H9 (cell line): ENCODE data around the gene ANKZF1. TPM values are rescaled to one million over a fixed set of nuclear protein-coding genes. Genes with fewer than 3 reads are reported as not detected.

Experiments
- DNase-seq: peaks from one replicate; pipeline ENCODE4 v3.0.0-alpha.2; 2017
- H2AFZ ChIP-seq: one replicate; pipeline ENCODE4 v1.6.1; 2013; ENCODE audit warnings: mild to moderate bottlenecking, low read length, control low read depth, moderate library complexity
- H2AK5ac ChIP-seq: 2 replicates; pipeline ENCODE4 v1.6.1; 2013; ENCODE audit warnings: low read length, control low read depth, mixed read lengths; ENCODE audit not compliant: insufficient read length
- H2BK120ac ChIP-seq: one replicate; pipeline ENCODE4 v1.6.1; 2013; ENCODE audit warnings: low read depth, mild to moderate bottlenecking, low read length, control low read depth, inconsistent platforms; ENCODE audit not compliant: poor library complexity, severe bottlenecking
- H2BK12ac ChIP-seq: 2 replicates; pipeline ENCODE4 v1.6.1; 2013; ENCODE audit warnings: low read length, control low read depth, mixed read lengths, low read depth; ENCODE audit not compliant: insufficient read length
- H2BK15ac ChIP-seq: 2 replicates; pipeline ENCODE4 v1.6.1; 2013; ENCODE audit warnings: low read depth, low read length, control low read depth
- H2BK20ac ChIP-seq: one replicate; pipeline ENCODE4 v1.6.1; 2013; ENCODE audit warnings: low read depth, mild to moderate bottlenecking, low read length, control low read depth, inconsistent platforms; ENCODE audit not compliant: poor library complexity, severe bottlenecking
- H2BK5ac ChIP-seq: 2 replicates; pipeline ENCODE4 v1.6.1; 2013; ENCODE audit warnings: low read length, control low read depth, mixed read lengths; ENCODE audit not compliant: insufficient read length
- H3K14ac ChIP-seq: 2 replicates; pipeline ENCODE4 v1.6.1; 2013; ENCODE audit warnings: low read length, control low read depth; ENCODE audit not compliant: insufficient read depth
- H3K18ac ChIP-seq: 2 replicates; pipeline ENCODE4 v1.6.1; 2013; ENCODE audit warnings: low read depth, mild to moderate bottlenecking, mixed read lengths, low read length, control low read depth; ENCODE audit not compliant: insufficient read length
- H3K23ac ChIP-seq: 2 replicates; pipeline ENCODE4 v1.6.1; 2013; ENCODE audit warnings: low read length, control low read depth, mixed read lengths, low read depth; ENCODE audit not compliant: insufficient read length
- H3K23me2 ChIP-seq: 2 replicates; pipeline ENCODE4 v1.6.1; 2013; ENCODE audit warnings: low read depth, mild to moderate bottlenecking, mixed read lengths, low read length, control low read depth; ENCODE audit not compliant: insufficient read length, poor library complexity, severe bottlenecking
- H3K27ac ChIP-seq: 2 replicates; pipeline ENCODE4 v1.5.1; 2013; ENCODE audit warnings: low read length, control low read depth, mixed read lengths, low read depth; ENCODE audit not compliant: insufficient read length
- H3K27me3 ChIP-seq: 2 replicates; pipeline ENCODE4 v1.6.1; 2013; ENCODE audit warnings: low read length, control low read depth, inconsistent platforms; ENCODE audit not compliant: insufficient read depth
- H3K4ac ChIP-seq: 2 replicates; pipeline ENCODE4 v1.6.1; 2013; ENCODE audit warnings: low read depth, mild to moderate bottlenecking, control low read depth, inconsistent platforms, low read length, moderate library complexity
- H3K4me1 ChIP-seq: 2 replicates; pipeline ENCODE4 v1.6.1; 2013; ENCODE audit warnings: low read length, control low read depth, inconsistent platforms; ENCODE audit not compliant: insufficient read depth
- H3K4me2 ChIP-seq: 2 replicates; pipeline ENCODE4 v1.6.1; 2013; ENCODE audit warnings: low read length, control low read depth, mixed read lengths; ENCODE audit not compliant: insufficient read length, insufficient read depth
- H3K56ac ChIP-seq: 2 replicates; pipeline ENCODE4 v1.6.1; 2013; ENCODE audit warnings: low read depth, mild to moderate bottlenecking, mixed read lengths, low read length, control low read depth; ENCODE audit not compliant: insufficient read length
- H3K79me1 ChIP-seq: 2 replicates; pipeline ENCODE4 v1.6.1; 2013; ENCODE audit warnings: low read depth, mild to moderate bottlenecking, moderate library complexity, low read length, control low read depth, inconsistent platforms; ENCODE audit not compliant: insufficient read depth, poor library complexity, severe bottlenecking
- H3K79me2 ChIP-seq: 2 replicates; pipeline ENCODE4 v1.6.1; 2013; ENCODE audit warnings: low read length, control low read depth, inconsistent platforms; ENCODE audit not compliant: insufficient read depth
- H3K9ac ChIP-seq: 2 replicates; pipeline ENCODE4 v1.6.1; 2013; ENCODE audit warnings: low read length, control low read depth, mixed read lengths; ENCODE audit not compliant: insufficient read length; ENCODE audit errors: extremely low read depth
- H3K9me3 ChIP-seq: one replicate; pipeline ENCODE4 v1.6.1; 2013; ENCODE audit warnings: low read depth, low read length, inconsistent platforms; ENCODE audit not compliant: control insufficient read depth
- H3T11ph ChIP-seq: one replicate; pipeline ENCODE4 v1.6.1; 2013; ENCODE audit warnings: mild to moderate bottlenecking, low read length, control low read depth, inconsistent platforms
- H4K20me1 ChIP-seq: one replicate; pipeline ENCODE4 v1.6.1; 2013; ENCODE audit not compliant: control insufficient read depth, insufficient read length, insufficient read depth
- H4K5ac ChIP-seq: 2 replicates; pipeline ENCODE4 v1.6.1; 2013; ENCODE audit warnings: low read depth, mild to moderate bottlenecking, mixed read lengths, low read length, control low read depth; ENCODE audit not compliant: insufficient read length
- H4K8ac ChIP-seq: replicated peaks from 2 replicates; pipeline ENCODE4 v1.6.1; 2013; ENCODE audit warnings: low read length, control low read depth, mixed read lengths, low read depth; ENCODE audit not compliant: insufficient read length
- H4K91ac ChIP-seq: 2 replicates; pipeline ENCODE4 v1.6.1; 2013; ENCODE audit warnings: low read depth, mild to moderate bottlenecking, moderate library complexity, mixed read lengths, low read length, control low read depth; ENCODE audit not compliant: insufficient read length
- H3K27ac Mint-ChIP-seq, 3 experiments: 2 replicates in 2 of 3; 3 replicates in 1 of 3; pipeline ENCODE4 v1.8.0; 2020 to 2021; ENCODE audit warnings: mixed read lengths in 3 of 3, mild to moderate bottlenecking in 1 of 3, moderate library complexity in 1 of 3
- H3K27me3 Mint-ChIP-seq: 2 replicates; pipeline ENCODE4 v1.8.0; 2021; ENCODE audit warnings: low read depth, mild to moderate bottlenecking, moderate library complexity, mixed read lengths
- H3K36me3 Mint-ChIP-seq, 3 experiments: 2 replicates in 2 of 3; 3 replicates in 1 of 3; pipeline ENCODE4 v1.8.0; 2020 to 2021; ENCODE audit warnings: low read depth in 3 of 3, mixed read lengths in 3 of 3; ENCODE audit not compliant: insufficient read depth in 1 of 3
- H3K4me1 Mint-ChIP-seq, 2 experiments: 2 replicates each; pipeline ENCODE4 v1.8.0; 2020; ENCODE audit warnings: mixed read lengths in 2 of 2
- H3K4me3 Mint-ChIP-seq, 2 experiments: 2 replicates in 1 of 2; 3 replicates in 1 of 2; pipeline ENCODE4 v1.8.0; 2020 to 2021; ENCODE audit warnings: mild to moderate bottlenecking in 2 of 2, mixed read lengths in 2 of 2, moderate library complexity in 1 of 2
- H3K9me3 Mint-ChIP-seq, 2 experiments: 2 replicates in 1 of 2; 3 replicates in 1 of 2; pipeline ENCODE4 v1.8.0; 2020; ENCODE audit warnings: mild to moderate bottlenecking in 2 of 2, mixed read lengths in 2 of 2, moderate library complexity in 1 of 2
- CTCF ChIP-seq: fragments of 200-600 bp; sonication (generic); conservative IDR thresholded peaks from 3 replicates; pipeline ENCODE4 v1.8.0; 2021; ENCODE audit warnings: antibody characterized with exemption, mild to moderate bottlenecking
- WGBS: extraction: QIAGEN DNeasy Blood & Tissue Kit; methylation state at CpG from one replicate; pipeline ENCODE4 v1.1.7; 2013; ENCODE audit warnings: missing lambda C conversion rate, low lambda C conversion rate, mixed read lengths; ENCODE audit not compliant: insufficient read length; ENCODE audit errors: extremely low coverage; 5-methylcytosine and 5-hydroxymethylcytosine counted together
- total RNA-seq: library from RNA; stranded (reverse); gene quantifications from 2 replicates; pipeline ENCODE4 v1.2.1, GENCODE V29; 2021

Gene ANKZF1
- total RNA-seq, 1 experiment from 2014 or later: 55.4 TPM

- peak overlapping the region in 2 of 3 experiments; percentile 90 to 96; a peak in 3 of 7 replicates for H3K27ac Mint-ChIP-seq
- no peak overlapping the region for H2AFZ ChIP-seq
- DNase-seq: no peak
- H3K4me2 ChIP-seq: peak overlapping the region; percentile 87
- H3K9ac ChIP-seq: peak overlapping the region; percentile 26
- WGBS: no CpG with 5 or more reads among the region's 7 CpGs
- no peak overlapping the region for H4K91ac ChIP-seq
- H3K27me3 Mint-ChIP-seq: peaks cover 10% of the 10 kb centered on the region
- TF ChIP-seq CTCF: no peak
- peak overlapping the region; percentile 83 to 88 for H3K4me3 Mint-ChIP-seq
- H4K8ac ChIP-seq: no peak overlapping the region
- H4K20me1 ChIP-seq: no peaks in the 10 kb centered on the region
- H3K9me3 Mint-ChIP-seq: peaks cover 3 to 5% of the 10 kb centered on the region in 2 experiments; a peak in 3 of 5 replicates
- H3K9me3 ChIP-seq: no peaks in the 10 kb centered on the region
- no peak overlapping the region for H3K4ac ChIP-seq
- no peak overlapping the region for H4K5ac ChIP-seq
- H3K79me1 ChIP-seq: no peaks in the 10 kb centered on the region
- no peak overlapping the region for H3K14ac ChIP-seq
- peaks cover 4 to 36% (median 30%) of the 10 kb centered on the region in 3 experiments for H3K36me3 Mint-ChIP-seq
- peaks cover 8 to 14% of the 10 kb centered on the region in 2 experiments for H3K4me1 Mint-ChIP-seq
- no peak overlapping the region for H2BK20ac ChIP-seq
- H2BK15ac ChIP-seq: no peak overlapping the region
- no peaks in the 10 kb centered on the region for H3K79me2 ChIP-seq
- H3K4me1 ChIP-seq: no peaks in the 10 kb centered on the region
- H3K18ac ChIP-seq: no peak overlapping the region
- no peak overlapping the region for H2BK5ac ChIP-seq
- no peak overlapping the region for H3T11ph ChIP-seq
- no peak overlapping the region for H2BK120ac ChIP-seq
- H2BK12ac ChIP-seq: no peak overlapping the region
- H3K23ac ChIP-seq: no peak overlapping the region
- H3K23me2 ChIP-seq: peaks cover 4% of the 10 kb centered on the region
- no peak overlapping the region for H2AK5ac ChIP-seq
- H3K56ac ChIP-seq: no peak overlapping the region
- no peak overlapping the region for H3K27ac ChIP-seq
- H3K27me3 ChIP-seq: no peaks in the 10 kb centered on the region
Measured at GRCh38 chr2:219205981-219206327, 23.7 kb upstream of the ANKZF1 start.
